Fibroblast of peridontal ligament (primary cell): ENCODE data around the gene EIF4A2.
"Not testable (repeated sequence)": the region's sequence is repeated elsewhere in the genome, so short reads cannot be mapped to it uniquely, and the experiment has no call there.

Source experiments
- DNase-seq: peaks from one replicate; pipeline ENCODE4 v3.0.0-alpha.2; 2010; ENCODE audit errors: extremely low read depth

EIF4A2 gene

GRCh38 chr3:186818956-186819355 is 35.6 kb downstream of the EIF4A2 start:
- no peak for DNase-seq

- peak; percentile 89 for DNase-seq
Measured at GRCh38 chr3:186821429-186822387, 38.3 kb downstream of the EIF4A2 start.

GRCh38 chr3:186822388-186822759 is 39.0 kb downstream of the EIF4A2 start:
- not testable (repeated sequence) for DNase-seq

- DNase-seq, result peak; percentile 73
Measured at GRCh38 chr3:186823386-186823785, 40.0 kb downstream of the EIF4A2 start.

- no peak for DNase-seq
Measured at GRCh38 chr3:186824430-186825139, 41.2 kb downstream of the EIF4A2 start.

- peak; percentile 68 for DNase-seq
Measured at GRCh38 chr3:186825294-186825821, 42.0 kb downstream of the EIF4A2 start.

GRCh38 chr3:186825872-186826409 is 42.6 kb downstream of the EIF4A2 start:
- no peak for DNase-seq

GRCh38 chr3:186826410-186826975 is 43.1 kb downstream of the EIF4A2 start:
- DNase-seq, result no peak

GRCh38 chr3:186826976-186827857 is 43.8 kb downstream of the EIF4A2 start:
- DNase-seq, result peak; percentile 63

- no peak for DNase-seq
Measured at GRCh38 chr3:186828340-186828739, 45.0 kb downstream of the EIF4A2 start.

- no peak for DNase-seq
Measured at GRCh38 chr3:186831798-186832197, 48.4 kb downstream of the EIF4A2 start.

- no peak for DNase-seq
Measured at GRCh38 chr3:186832276-186832675, 48.9 kb downstream of the EIF4A2 start.
